NOMO-1 treated with dmso at 0.1 percent for 144 hours (cell line): ENCODE measurements around the gene MN1.

ENCODE experiments used
- DNase-seq: peaks from one replicate; lab custom pipeline; 2025; ENCODE audit not compliant: unreplicated experiment; lab: John Stamatoyannopoulos, UW

MN1 gene

GRCh38 chr22:27719036-27719347 lies 82.6 kb downstream of the MN1 start:
- DNase-seq, result no peak

- no peak for DNase-seq
Observed at GRCh38 chr22:27718186-27719035, 83.1 kb downstream of the MN1 start.

- no peak for DNase-seq
Observed at GRCh38 chr22:27717094-27717493, 84.5 kb downstream of the MN1 start.

GRCh38 chr22:27716074-27716473 lies 85.5 kb downstream of the MN1 start:
- DNase-seq, result no peak

GRCh38 chr22:27715106-27715505 lies 86.5 kb downstream of the MN1 start:
- no peak for DNase-seq

- no peak for DNase-seq
Observed at GRCh38 chr22:27714068-27714467, 87.5 kb downstream of the MN1 start.

GRCh38 chr22:27713461-27713860 lies 88.1 kb downstream of the MN1 start:
- DNase-seq, result no peak

- DNase-seq, result no peak
Observed at GRCh38 chr22:27711756-27712155, 89.8 kb downstream of the MN1 start.

GRCh38 chr22:27711012-27711411 lies 90.5 kb downstream of the MN1 start:
- DNase-seq, result no peak

- DNase-seq, result no peak
Observed at GRCh38 chr22:27709919-27710675, 91.5 kb downstream of the MN1 start.

GRCh38 chr22:27706489-27706888 lies 95.1 kb downstream of the MN1 start:
- no peak for DNase-seq

GRCh38 chr22:27705408-27706080 lies 96.0 kb downstream of the MN1 start:
- no peak for DNase-seq

- DNase-seq, result no peak
Observed at GRCh38 chr22:27704581-27704980, 97.0 kb downstream of the MN1 start.

- DNase-seq, result no peak
Observed at GRCh38 chr22:27699383-27700019, 102.1 kb downstream of the MN1 start.

GRCh38 chr22:27698813-27699212 lies 102.7 kb downstream of the MN1 start:
- DNase-seq, result no peak
